ENCODE results near the gene RPL10. TPM values are rescaled to one million over a fixed set of nuclear protein-coding genes. Genes with fewer than 3 reads are reported as not detected.
A peak's percentile ranks its signal among the peaks of the same experiment; 100 is the strongest.

RPL10 gene
- total and polyA plus RNA-seq, 9 of the 15 experiments (the other 6 are each of a cell fraction or from before 2014, with no cell fraction given) = 3,774 to 7,600 (median 5,014) TPM

DNA sequence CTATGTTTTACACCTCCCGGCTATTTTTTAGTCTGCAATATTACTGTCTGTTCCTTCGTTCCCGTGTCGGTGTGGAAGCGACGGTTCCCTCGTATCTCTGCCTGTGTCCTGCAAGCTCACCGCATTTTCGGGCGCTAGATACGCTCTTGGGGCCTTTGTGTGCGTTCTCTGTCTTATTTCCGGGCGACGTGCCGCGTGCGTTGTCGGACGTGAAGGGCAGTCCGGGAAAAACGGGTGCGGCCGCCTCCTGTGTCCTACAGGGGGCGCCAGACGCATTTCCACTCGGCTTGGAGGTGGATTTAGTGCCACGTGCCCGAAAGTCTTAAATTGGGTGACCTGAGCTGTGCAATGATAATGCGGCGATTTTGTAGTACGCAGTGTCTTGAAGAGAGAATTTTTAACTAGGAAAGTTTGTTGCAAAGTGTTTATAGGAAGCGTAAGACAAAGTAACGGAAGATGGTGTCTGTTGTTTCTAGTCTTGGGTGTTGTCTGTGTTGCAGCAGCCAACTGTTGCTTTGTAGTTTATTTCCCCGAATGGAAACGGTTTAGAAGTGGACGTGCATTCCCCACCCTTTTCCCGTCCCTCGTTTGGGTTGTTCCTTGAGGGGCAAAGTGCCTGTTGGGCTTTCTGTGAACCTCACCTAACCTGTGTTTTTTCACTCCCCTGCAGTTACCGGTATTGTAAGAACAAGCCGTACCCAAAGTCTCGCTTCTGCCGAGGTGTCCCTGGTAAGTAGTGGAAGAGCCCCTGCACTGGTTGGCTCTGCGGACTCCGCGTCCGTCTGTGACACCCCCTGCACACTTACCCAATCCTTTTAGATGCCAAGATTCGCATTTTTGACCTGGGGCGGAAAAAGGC, 720 bp downstream of the RPL10 start (continued):
- 0 out of 2 replicates have a peak, but pooled peaks have one; percentile 13 for TF ChIP-seq TCF7 (IDR thresholded peaks at IDR 0.05; ENCODE audit: borderline replicate concordance)
- no peak for TF ChIP-seq NCOA1 (IDR thresholded peaks at IDR 0.05; ENCODE audit: low read depth)
- TF ChIP-seq NCOR1 (IDR thresholded peaks at IDR 0.05) = peak; percentile 3; the same call in 1 of the 2 replicates
- TF ChIP-seq RCOR1 (IDR thresholded peaks at IDR 0.05; ENCODE audit: borderline replicate concordance in 1 of 2, low read depth in 2 of 2, low read length in 2 of 2) = peak in 1 of 2 experiments; percentile 11; a peak in 1 of 4 replicates
- TF ChIP-seq RAD21 (CRISPR knock-in tag; conservative IDR thresholded peaks at IDR 0.05 in 1 of 2, IDR thresholded peaks at IDR 0.05 in 1 of 2) = peak; percentile 51 to 66
- TF ChIP-seq XRCC5 (IDR thresholded peaks at IDR 0.05; ENCODE audit: low read depth, low read length) = peak; percentile 28
- TF ChIP-seq, protein P1, sequence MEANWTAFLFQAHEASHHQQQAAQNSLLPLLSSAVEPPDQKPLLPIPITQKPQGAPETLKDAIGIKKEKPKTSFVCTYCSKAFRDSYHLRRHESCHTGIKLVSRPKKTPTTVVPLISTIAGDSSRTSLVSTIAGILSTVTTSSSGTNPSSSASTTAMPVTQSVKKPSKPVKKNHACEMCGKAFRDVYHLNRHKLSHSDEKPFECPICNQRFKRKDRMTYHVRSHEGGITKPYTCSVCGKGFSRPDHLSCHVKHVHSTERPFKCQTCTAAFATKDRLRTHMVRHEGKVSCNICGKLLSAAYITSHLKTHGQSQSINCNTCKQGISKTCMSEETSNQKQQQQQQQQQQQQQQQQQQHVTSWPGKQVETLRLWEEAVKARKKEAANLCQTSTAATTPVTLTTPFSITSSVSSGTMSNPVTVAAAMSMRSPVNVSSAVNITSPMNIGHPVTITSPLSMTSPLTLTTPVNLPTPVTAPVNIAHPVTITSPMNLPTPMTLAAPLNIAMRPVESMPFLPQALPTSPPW (CRISPR knock-in tag; IDR thresholded peaks at IDR 0.05) = peak; percentile 23; the same call in 1 of the 2 replicates
- TF ChIP-seq, protein P2, sequence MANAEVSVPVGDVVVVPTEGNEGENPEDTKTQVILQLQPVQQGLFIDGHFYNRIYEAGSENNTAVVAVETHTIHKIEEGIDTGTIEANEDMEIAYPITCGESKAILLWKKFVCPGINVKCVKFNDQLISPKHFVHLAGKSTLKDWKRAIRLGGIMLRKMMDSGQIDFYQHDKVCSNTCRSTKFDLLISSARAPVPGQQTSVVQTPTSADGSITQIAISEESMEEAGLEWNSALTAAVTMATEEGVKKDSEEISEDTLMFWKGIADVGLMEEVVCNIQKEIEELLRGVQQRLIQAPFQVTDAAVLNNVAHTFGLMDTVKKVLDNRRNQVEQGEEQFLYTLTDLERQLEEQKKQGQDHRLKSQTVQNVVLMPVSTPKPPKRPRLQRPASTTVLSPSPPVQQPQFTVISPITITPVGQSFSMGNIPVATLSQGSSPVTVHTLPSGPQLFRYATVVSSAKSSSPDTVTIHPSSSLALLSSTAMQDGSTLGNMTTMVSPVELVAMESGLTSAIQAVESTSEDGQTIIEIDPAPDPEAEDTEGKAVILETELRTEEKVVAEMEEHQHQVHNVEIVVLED (CRISPR knock-in tag; IDR thresholded peaks at IDR 0.05) = peak; percentile 81
- TF ChIP-seq FOXK2 (conservative IDR thresholded peaks at IDR 0.05 in 1 of 2, IDR thresholded peaks at IDR 0.05 in 1 of 2; ENCODE audit: low read depth in 2 of 2) = peak; percentile 27 to 47; a peak in 3 of 4 replicates
- TF ChIP-seq, protein P3, sequence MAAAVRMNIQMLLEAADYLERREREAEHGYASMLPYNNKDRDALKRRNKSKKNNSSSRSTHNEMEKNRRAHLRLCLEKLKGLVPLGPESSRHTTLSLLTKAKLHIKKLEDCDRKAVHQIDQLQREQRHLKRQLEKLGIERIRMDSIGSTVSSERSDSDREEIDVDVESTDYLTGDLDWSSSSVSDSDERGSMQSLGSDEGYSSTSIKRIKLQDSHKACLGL (CRISPR knock-in tag; IDR thresholded peaks at IDR 0.05; ENCODE audit: borderline replicate concordance, poor library complexity, severe bottlenecking) = peak; percentile 34
- no peak for TF ChIP-seq ZKSCAN1 (IDR thresholded peaks at IDR 0.05; ENCODE audit: low read depth, low read length)
- 0 out of 2 replicates have a peak, but pooled peaks have one; percentile 12 for TF ChIP-seq STAT5A (IDR thresholded peaks at IDR 0.05; ENCODE audit: borderline replicate concordance, low read length)
- TF ChIP-seq, protein P4, sequence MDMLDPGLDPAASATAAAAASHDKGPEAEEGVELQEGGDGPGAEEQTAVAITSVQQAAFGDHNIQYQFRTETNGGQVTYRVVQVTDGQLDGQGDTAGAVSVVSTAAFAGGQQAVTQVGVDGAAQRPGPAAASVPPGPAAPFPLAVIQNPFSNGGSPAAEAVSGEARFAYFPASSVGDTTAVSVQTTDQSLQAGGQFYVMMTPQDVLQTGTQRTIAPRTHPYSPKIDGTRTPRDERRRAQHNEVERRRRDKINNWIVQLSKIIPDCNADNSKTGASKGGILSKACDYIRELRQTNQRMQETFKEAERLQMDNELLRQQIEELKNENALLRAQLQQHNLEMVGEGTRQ (CRISPR knock-in tag; IDR thresholded peaks at IDR 0.05) = peak; percentile 63
- peak; percentile 25; the same call in 1 of the 2 replicates for TF ChIP-seq HCFC1 (IDR thresholded peaks at IDR 0.05; ENCODE audit: low read depth, low read length)
- TF ChIP-seq FOS (IDR thresholded peaks at IDR 0.05; ENCODE audit: extremely low read depth, insufficient read length) = no peak
- TF ChIP-seq, protein P5, sequence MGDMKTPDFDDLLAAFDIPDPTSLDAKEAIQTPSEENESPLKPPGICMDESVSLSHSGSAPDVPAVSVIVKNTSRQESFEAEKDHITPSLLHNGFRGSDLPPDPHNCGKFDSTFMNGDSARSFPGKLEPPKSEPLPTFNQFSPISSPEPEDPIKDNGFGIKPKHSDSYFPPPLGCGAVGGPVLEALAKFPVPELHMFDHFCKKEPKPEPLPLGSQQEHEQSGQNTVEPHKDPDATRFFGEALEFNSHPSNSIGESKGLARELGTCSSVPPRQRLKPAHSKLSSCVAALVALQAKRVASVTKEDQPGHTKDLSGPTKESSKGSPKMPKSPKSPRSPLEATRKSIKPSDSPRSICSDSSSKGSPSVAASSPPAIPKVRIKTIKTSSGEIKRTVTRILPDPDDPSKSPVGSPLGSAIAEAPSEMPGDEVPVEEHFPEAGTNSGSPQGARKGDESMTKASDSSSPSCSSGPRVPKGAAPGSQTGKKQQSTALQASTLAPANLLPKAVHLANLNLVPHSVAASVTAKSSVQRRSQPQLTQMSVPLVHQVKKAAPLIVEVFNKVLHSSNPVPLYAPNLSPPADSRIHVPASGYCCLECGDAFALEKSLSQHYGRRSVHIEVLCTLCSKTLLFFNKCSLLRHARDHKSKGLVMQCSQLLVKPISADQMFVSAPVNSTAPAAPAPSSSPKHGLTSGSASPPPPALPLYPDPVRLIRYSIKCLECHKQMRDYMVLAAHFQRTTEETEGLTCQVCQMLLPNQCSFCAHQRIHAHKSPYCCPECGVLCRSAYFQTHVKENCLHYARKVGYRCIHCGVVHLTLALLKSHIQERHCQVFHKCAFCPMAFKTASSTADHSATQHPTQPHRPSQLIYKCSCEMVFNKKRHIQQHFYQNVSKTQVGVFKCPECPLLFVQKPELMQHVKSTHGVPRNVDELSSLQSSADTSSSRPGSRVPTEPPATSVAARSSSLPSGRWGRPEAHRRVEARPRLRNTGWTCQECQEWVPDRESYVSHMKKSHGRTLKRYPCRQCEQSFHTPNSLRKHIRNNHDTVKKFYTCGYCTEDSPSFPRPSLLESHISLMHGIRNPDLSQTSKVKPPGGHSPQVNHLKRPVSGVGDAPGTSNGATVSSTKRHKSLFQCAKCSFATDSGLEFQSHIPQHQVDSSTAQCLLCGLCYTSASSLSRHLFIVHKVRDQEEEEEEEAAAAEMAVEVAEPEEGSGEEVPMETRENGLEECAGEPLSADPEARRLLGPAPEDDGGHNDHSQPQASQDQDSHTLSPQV (IDR thresholded peaks at IDR 0.05) = peak; percentile 82

All from K562 (cell line).